ENCODE results near the gene CTRB1.

GRCh38 chr16:75216127-75216526 is 2.7 kb upstream of the CTRB1 start:
- TF ChIP-seq, protein P1, sequence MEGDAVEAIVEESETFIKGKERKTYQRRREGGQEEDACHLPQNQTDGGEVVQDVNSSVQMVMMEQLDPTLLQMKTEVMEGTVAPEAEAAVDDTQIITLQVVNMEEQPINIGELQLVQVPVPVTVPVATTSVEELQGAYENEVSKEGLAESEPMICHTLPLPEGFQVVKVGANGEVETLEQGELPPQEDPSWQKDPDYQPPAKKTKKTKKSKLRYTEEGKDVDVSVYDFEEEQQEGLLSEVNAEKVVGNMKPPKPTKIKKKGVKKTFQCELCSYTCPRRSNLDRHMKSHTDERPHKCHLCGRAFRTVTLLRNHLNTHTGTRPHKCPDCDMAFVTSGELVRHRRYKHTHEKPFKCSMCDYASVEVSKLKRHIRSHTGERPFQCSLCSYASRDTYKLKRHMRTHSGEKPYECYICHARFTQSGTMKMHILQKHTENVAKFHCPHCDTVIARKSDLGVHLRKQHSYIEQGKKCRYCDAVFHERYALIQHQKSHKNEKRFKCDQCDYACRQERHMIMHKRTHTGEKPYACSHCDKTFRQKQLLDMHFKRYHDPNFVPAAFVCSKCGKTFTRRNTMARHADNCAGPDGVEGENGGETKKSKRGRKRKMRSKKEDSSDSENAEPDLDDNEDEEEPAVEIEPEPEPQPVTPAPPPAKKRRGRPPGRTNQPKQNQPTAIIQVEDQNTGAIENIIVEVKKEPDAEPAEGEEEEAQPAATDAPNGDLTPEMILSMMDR (IDR thresholded peaks at IDR 0.05): no peak
- TF ChIP-seq ZFX (IDR thresholded peaks at IDR 0.05; ENCODE audit: borderline replicate concordance): no peak
